ENCODE measurements around the gene SH3BP2.

GRCh38 chr4:2791518-2792395 lies 1.1 kb upstream of the SH3BP2 start:
- TF ChIP-seq CTCF (IDR thresholded peaks at IDR 0.05) (no peak), EP300 (IDR thresholded peaks at IDR 0.05) (no peak)
